ENCODE data around the gene ITPRID1.
A peak's percentile ranks its signal among the peaks of the same experiment; 100 is the strongest.

ITPRID1 gene

DNA sequence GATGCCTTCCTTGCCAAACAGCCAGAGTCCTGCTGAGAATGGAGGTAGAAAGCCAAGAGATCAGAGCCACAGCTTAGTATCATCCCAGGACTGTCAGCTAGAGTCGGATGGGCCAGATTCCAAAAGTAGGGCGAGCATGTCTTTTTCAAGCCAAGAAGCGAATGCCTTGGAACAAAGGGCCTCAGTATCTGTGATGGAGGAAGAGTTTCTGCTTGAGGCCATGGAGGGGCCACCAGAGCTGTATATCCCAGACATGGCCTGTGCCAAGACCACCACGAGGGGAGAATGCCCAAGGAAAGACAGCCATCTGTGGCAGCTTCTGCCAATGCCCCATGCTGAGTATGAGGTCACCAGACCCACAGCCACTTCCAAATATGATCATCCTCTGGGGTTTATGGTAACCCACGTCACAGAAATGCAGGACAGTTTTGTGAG lies 128.8 kb downstream of the ITPRID1 start:
- DNase-seq = no peak

GRCh38 chr7:31646942-31647341 lies 133.1 kb downstream of the ITPRID1 start:
- DNase-seq = no peak

- DNase-seq = no peak
Observed at GRCh38 chr7:31647511-31647910, 133.6 kb downstream of the ITPRID1 start.

DNA sequence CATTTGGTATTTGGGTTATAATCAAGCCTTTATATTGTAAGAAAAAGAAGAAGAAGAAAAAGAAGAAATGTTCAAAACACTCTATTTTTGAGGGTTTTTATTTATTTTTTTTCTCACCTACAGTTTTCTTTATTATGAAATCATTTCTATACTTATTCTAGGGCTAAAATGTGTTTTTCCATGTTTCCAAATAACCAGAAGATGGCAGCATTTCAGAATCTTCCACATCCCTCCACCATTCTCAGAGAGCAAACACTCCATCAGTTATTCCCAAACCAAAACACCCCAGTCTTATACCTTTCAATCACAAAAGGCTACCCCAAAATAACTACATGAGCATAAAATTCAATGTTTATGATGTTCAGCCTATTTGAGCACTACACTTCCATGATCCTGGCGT lies 134.4 kb downstream of the ITPRID1 start:
- no peak for DNase-seq

DNA sequence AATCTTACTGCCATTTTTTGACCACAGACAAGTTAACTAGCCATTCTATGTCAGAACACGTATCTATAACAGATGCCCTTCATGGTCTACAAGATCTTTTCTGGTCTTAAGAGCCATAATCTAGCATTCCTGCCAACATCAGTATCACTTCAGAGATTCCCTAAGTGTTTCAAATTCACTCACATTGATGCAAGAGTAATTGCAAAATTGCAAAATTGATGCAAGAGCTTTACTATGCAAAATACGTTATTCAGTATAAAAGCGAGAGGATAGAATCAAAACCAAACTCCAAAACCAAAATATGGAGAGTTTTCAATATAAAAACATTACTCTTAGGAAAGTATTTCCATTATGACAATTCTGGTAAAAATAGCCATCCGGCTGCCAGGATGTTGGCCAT lies 135.0 kb downstream of the ITPRID1 start:
- no peak for DNase-seq

- no peak for DNase-seq
Observed at GRCh38 chr7:31651234-31652062, 137.6 kb downstream of the ITPRID1 start.

DNA sequence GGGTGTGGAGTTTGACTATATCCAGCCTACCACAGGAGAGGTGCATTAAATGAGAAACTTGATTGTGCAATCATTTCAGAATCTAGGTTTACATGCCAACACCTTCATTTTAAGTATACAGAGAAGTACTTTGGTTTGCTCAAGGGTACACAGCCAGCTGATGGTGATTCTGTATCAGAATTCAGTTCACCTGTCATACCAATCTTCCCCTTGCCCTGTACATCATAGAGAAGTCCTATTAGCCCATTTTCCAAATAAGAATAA lies 138.1 kb downstream of the ITPRID1 start:
- DNase-seq = no peak

DNA sequence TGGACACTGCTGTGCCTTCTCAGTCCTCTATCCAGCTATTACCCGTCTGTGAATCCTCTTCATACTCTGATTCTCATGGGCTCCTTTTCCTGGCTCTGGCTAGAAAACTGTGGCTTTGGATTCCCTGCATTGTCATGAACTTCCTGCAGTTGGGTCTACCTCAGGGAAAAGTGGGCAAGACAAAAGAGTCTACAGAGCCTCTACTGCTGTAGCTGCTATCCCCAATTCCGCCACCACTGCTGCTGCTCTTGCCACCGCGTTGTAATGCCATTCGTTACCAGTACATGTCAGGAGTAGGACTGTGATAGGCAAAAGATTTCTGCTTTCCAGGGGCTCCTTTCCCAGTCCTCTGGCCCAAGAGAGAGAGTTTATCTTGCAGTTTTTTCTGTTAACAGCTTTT lies 149.2 kb downstream of the ITPRID1 start:
- DNase-seq = no peak

GRCh38 chr7:31664890-31665289 lies 151.0 kb downstream of the ITPRID1 start:
- DNase-seq = no peak

GRCh38 chr7:31665546-31665945 lies 151.7 kb downstream of the ITPRID1 start:
- DNase-seq = no peak

GRCh38 chr7:31669461-31669860 lies 155.6 kb downstream of the ITPRID1 start:
- DNase-seq = no peak

DNA sequence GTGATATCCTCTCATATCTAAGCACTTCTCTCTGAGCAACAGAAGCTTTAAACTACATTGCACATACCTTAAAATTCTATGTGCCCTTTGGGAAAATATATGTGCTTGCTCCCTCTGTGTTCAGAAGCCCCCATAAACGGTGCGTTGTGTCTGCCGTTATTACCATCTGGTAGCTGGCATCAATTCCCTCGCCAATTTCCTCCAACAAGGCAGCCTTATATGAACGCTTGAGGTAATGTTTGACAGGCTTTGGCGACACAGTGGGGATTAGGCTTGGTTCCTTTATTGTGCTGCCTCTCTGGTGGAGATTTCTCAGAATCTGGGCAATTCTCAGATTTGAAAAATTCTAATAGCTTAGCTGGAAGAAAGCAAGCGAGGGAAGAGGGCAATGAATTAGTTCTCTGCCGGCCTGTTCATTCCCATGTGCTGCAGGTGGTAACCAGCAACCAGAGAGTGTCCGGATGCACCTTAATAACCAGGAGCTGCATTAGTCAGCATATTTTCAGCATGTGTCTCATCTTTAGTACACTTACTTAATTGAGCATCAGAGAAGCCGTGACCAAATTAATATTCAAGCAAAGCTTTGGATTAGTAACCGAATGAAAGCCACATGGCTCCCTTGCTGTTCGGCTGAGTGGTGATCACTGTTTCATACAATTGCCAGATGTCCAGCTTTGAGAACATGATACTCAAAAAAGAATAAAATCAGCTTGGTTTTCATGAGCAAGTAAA lies 165.8 kb downstream of the ITPRID1 start:
- no peak for DNase-seq

DNA sequence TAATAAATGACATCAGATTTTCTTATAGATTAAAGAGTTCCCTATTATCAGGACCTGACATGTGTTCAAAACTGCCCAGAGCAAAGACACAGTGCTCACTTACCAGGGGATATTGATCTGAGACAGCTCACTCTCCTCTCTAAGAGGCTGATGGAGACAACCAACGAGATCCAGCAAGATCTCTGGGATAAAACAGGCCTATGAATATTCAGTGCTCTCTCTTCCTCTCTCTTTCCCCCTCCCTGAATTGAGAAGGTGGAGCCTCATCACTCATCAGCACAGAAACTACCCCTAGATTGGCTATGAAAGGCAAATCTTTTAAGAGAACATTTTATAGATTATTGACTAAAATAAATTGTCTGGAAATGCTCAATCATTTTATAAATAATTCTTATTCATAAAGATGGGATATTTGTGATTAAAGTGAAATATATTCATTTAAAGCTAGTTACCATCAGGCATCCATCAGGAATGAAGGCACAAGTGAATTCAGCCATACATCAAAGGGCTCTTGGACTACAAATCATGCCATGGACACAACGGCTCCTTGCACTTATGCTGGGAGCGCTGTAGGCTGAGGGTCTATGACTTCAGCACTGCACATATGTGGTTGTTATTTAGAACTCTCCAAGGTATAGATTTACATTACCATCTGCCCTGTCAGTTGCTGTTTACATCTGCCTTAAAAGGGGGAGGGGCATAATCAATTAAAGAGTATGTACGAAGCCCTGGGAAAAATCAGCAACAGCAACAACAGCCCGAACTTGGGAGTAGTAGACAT lies 169.7 kb downstream of the ITPRID1 start:
- no peak for DNase-seq

DNA sequence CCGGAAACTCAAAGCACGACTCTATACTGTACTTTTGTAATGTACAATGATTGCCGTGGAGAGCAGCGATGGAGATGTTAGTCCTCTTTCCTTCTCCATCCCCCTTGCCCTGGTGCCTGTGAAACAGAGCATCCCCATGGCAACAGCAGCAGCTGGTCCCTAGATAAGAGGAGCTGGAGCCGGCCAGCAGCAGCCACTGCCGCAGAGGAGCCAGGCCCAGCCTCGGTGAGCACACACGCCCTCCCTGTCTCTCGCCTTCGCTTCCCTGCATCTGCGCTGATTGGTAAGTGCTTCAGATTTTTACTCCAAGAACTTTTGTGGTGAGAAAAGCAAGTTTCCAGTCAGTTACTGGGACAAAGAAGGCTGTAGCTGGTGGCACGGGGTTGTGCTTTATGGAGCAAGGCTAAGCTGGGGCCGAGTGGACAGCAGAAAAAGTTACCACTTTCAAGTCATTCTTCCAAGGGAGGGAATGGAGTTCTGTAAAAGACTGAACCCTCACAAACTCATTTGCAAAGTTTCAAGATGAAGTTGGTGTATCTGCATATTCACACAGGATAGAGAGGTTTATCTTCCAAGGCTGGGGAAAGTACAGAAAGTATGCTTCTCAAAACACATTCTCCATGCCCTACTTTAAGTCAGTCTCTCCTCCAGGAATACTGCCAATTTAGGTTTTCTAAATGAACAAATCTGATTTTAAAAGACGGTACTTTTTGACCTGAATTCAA lies 173.3 kb downstream of the ITPRID1 start, which contains the start of gene PPP1R17:
TSS of gene PPP1R17 (plus strand) at position 192 of the 725 bp plus-strand sequence. CDS start 5,227 bp downstream, outside the sequence.
- DNase-seq = no peak

- DNase-seq = no peak
Observed at GRCh38 chr7:31688372-31688771, 174.5 kb downstream of the ITPRID1 start.

DNA sequence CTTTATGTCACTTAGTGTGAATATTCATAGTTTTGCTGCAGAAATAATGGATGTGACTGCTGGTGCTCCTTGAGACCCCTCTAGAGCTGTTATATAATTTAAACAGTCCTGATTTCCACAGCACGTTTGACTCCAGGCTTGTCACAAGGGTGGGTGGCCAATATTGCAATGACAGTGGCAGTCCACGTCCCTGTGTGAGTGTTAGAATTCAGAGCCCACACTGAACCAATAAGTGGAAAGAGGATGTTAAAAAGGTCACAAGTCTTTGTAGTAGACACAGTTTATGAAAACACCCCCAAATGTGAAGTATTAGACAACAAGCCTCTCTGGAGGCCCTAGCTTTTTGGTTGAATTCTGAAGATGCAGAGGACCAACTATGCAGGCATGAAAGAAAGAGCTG lies 175.1 kb downstream of the ITPRID1 start:
- no peak for DNase-seq

GRCh38 chr7:31690935-31691334 lies 177.0 kb downstream of the ITPRID1 start:
- no peak for DNase-seq

GRCh38 chr7:31692451-31692850 lies 178.6 kb downstream of the ITPRID1 start:
- no peak for DNase-seq

DNA sequence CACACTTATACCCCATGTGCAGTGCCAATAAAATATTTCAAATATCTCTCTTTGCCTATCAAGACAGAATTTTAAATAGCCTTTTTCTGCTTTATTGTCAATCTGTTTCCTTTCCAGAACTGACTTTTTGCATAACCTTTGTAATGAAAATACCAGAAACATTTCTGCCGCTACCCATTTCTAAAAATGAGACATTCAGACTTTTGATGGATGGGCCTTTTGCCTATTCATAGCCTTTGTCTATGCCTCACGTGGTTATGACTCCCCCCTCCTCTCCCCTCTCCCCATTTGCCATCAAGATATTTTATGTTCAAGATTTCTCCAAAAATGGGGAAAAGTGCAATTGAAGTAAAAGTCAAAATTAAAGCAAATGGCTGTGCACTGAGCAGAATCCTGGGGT lies 179.0 kb downstream of the ITPRID1 start:
- DNase-seq = no peak

GRCh38 chr7:31695859-31696614 lies 182.1 kb downstream of the ITPRID1 start:
- peak; percentile 26 for DNase-seq

- DNase-seq = no peak
Observed at GRCh38 chr7:31699050-31699449, 185.2 kb downstream of the ITPRID1 start.

DNA sequence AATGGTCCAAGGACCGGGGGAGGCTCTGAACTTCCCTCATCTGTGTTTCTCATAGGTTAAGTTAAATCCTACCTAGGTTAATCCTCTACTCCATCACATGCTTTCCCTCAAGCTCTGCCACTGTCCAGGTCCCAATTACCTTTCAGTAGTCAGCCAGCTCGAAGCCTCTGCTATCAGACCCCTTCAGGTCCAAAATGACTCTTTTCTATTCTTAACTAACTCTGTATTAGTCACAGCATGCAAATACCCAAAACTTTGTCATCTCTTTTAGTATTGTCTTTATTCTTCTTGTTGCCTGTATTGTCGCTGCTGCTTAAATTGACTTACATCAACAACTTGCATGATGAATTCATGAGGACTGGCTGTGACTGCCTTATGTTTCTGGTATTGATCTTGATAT lies 188.5 kb downstream of the ITPRID1 start:
- DNase-seq = no peak
